K562 (cell line): Measurements from ENCODE around the gene EQTN. TPM values are rescaled to one million over a fixed set of nuclear protein-coding genes. Genes with fewer than 3 reads are reported as not detected.

Experiments used
- ATAC-seq: fragments of 200-7000 bp; cut with Tn5 transposase; 3 replicates; pipeline ENCODE4 v1.9.1; 2020; ENCODE audit warnings: moderate library complexity
- BruUV-seq: library from RNA; stranded (reverse); fragments of 400-500 nt; replicated peaks from 2 replicates; lab custom pipeline; 2021; lab: Mats Ljungman, UMichigan
- CTCF ChIA-PET: fragments of 300-600 bp; formaldehyde crosslinking; extraction: SDS; loops from one replicate; lab custom pipeline; 2021; ENCODE audit warnings: low intra/inter-chr PET ratio; lab: Yijun Ruan, JAX
- POLR2A ChIA-PET: fragments of 300-600, 350-650 bp; sonication (Branson Sonifier 250); formaldehyde crosslinking; extraction: SDS; loops from one replicate; lab custom pipeline; 2021; ENCODE audit warnings: antibody characterized with exemption, inconsistent platforms; lab: Yijun Ruan, JAX
- DNase-seq, 4 experiments: peaks; one replicate each; pipeline versions ENCODE4 v3.0.0 to v3.0.0-alpha.2; 2011 to 2018; ENCODE audit warnings: low spot score in 3 of 4, mixed read lengths in 3 of 4; ENCODE audit errors: extremely low read depth in 1 of 4
- FAIRE-seq: peaks from 2 replicates; lab custom pipeline; 2011; peaks lifted over from hg19 to GRCh38; lab: Jason Lieb, UNC
- H2AFZ ChIP-seq: 2 replicates; pipeline ENCODE4 v1.6.0; 2011; ENCODE audit warnings: low read depth, low read length, control low read depth, inconsistent platforms
- H3K27ac ChIP-seq: fragments of 200-600 bp; 3 replicates; pipeline ENCODE4 v1.8.0; 2011; ENCODE audit warnings: low read depth, mild to moderate bottlenecking, control low read depth, inconsistent platforms, low read length, moderate library complexity, mixed read lengths; ENCODE audit errors: extremely low read depth
- H3K27me3 ChIP-seq, 2 experiments: fragments of 300-600 bp in 1 of 2; 2 replicates in 1 of 2; 3 replicates in 1 of 2; pipeline versions ENCODE4 v1.6.0 to v1.8.0; 2011; ENCODE audit warnings: inconsistent platforms in 2 of 2, low read length in 2 of 2, mild to moderate bottlenecking in 1 of 2, mixed read lengths in 1 of 2, moderate library complexity in 1 of 2; ENCODE audit not compliant: control insufficient read depth in 2 of 2, insufficient read depth in 2 of 2
- H3K36me3 ChIP-seq: fragments of 300-600 bp; 3 replicates; pipeline ENCODE4 v1.8.0; 2011; ENCODE audit warnings: mild to moderate bottlenecking, low read length, inconsistent platforms; ENCODE audit not compliant: control insufficient read depth, insufficient read depth
- H3K4me1 ChIP-seq, 2 experiments: fragments of 200-600 bp in 1 of 2; replicated peaks in 1 of 2; 2 replicates in 1 of 2; 3 replicates in 1 of 2; pipeline versions ENCODE4 v1.5.1 to v1.8.0; 2011; ENCODE audit warnings: inconsistent platforms in 2 of 2, low read length in 2 of 2, mild to moderate bottlenecking in 1 of 2, mixed read lengths in 1 of 2, moderate library complexity in 1 of 2; ENCODE audit not compliant: control insufficient read depth in 2 of 2, insufficient read depth in 2 of 2
- H3K4me2 ChIP-seq: 2 replicates; pipeline ENCODE4 v1.6.1; 2011; ENCODE audit warnings: low read length, control low read depth, inconsistent platforms, mixed read lengths; ENCODE audit not compliant: insufficient read depth
- H3K4me3 ChIP-seq: fragments of 200-600 bp; sonication (generic), shearing (Covaris generic); 2 replicates; pipeline ENCODE4 v1.5.1; 2016; ENCODE audit warnings: control low read depth, inconsistent platforms
- H3K79me2 ChIP-seq: fragments of 200-600 bp; 3 replicates; pipeline ENCODE4 v1.8.0; 2011; ENCODE audit warnings: low read length, inconsistent platforms; ENCODE audit not compliant: control insufficient read depth, insufficient read depth
- H3K9ac ChIP-seq, 2 experiments: 2 replicates each; pipeline versions ENCODE4 v1.6.0 to v1.6.1; 2011; ENCODE audit warnings: low read depth in 2 of 2, low read length in 2 of 2, control low read depth in 1 of 2, inconsistent platforms in 1 of 2, mild to moderate bottlenecking in 1 of 2, mixed read lengths in 1 of 2; ENCODE audit not compliant: insufficient read depth in 1 of 2
- H3K9me1 ChIP-seq: one replicate; pipeline ENCODE4 v1.6.0; 2011; ENCODE audit warnings: inconsistent platforms, mild to moderate bottlenecking, low read length, moderate library complexity; ENCODE audit not compliant: control insufficient read depth, insufficient read depth
- H3K9me3 ChIP-seq: replicated peaks from 2 replicates; pipeline ENCODE4 v1.5.1; 2011; ENCODE audit warnings: low read depth, low read length, inconsistent platforms; ENCODE audit not compliant: control insufficient read depth, insufficient read depth
- H4K20me1 ChIP-seq: replicated peaks from 2 replicates; pipeline ENCODE4 v1.6.1; 2011; ENCODE audit warnings: low read length, inconsistent platforms, mixed read lengths; ENCODE audit not compliant: control insufficient read depth, insufficient read depth
- RAD21 ChIP-seq, 2 experiments: fragments of 250-450 bp in 1 of 2; fragments of 450-650 bp in 1 of 2; sonication (Bioruptor Pico) in 1 of 2; formaldehyde crosslinking in 1 of 2; IDR thresholded peaks in 1 of 2; conservative IDR thresholded peaks in 1 of 2; 2 replicates each; pipeline versions ENCODE4 v1.4.0 to v1.8.0; 2020 to 2022; ENCODE audit warnings: mild to moderate bottlenecking in 2 of 2, moderate library complexity in 1 of 2
- ZBTB12 ChIP-seq: fragments of 250-450 bp; sonication (Bioruptor Pico); IDR thresholded peaks from 2 replicates; pipeline ENCODE4 v1.4.0; 2020
- ZNF592 ChIP-seq: fragments of 450-650 bp; IDR thresholded peaks from 2 replicates; pipeline ENCODE4 v1.6.1; 2017; ENCODE audit warnings: antibody characterized with exemption, mild to moderate bottlenecking
- WGBS: fragments of 100-300 bp; shearing (Covaris generic); methylation state at CpG from one replicate; pipeline ENCODE4 v1.1.6; 2016; ENCODE audit warnings: low coverage, mixed read lengths; ENCODE audit not compliant: insufficient coverage; ENCODE audit errors: missing lambda C conversion rate; 5-methylcytosine and 5-hydroxymethylcytosine counted together
- in situ Hi-C: fragments of 300-500 bp; cut with MboI; formaldehyde crosslinking; loops from 4 replicates; pipeline ENCODE4 v1.15.0; 2018; ENCODE audit warnings: inconsistent platforms, mixed read lengths
- intact Hi-C: fragments of 100-400 bp; cut with micrococcal nuclease; formaldehyde crosslinking; loops from 2 replicates; pipeline ENCODE4 v1.14.2; 2022
- polyA plus RNA-seq, 8 experiments: library from polyadenylated mRNA; depleted of rRNA in 4 of 8; stranded (reverse) in 5 of 8; unstranded in 3 of 8; fragments of >200 nt; fragmentation: Nextera tagmentation in 2 of 8; fragmentation: Illumina TruSeq in 1 of 8; extraction: Ambion mirVana in 2 of 8; extraction: Trizol in 1 of 8; gene quantifications; 2 replicates each; pipeline versions ENCODE4 v1.2.1 to v1.2.3, GENCODE V29; 2011 to 2014; ENCODE audit warnings: inconsistent platforms in 1 of 8, missing spikeins in 1 of 8
- total RNA-seq, 7 experiments: library from RNA; depleted of rRNA in 6 of 7; stranded (reverse); fragments of >200 nt in 6 of 7; fragmentation: Illumina TruSeq in 2 of 7; extraction: Trizol in 2 of 7; gene quantifications; 2 replicates each; pipeline versions ENCODE4 v1.2.1 to v1.2.3, GENCODE V29; 2011 to 2021; ENCODE audit warnings: low replicate concordance in 1 of 7

The EQTN gene
- total and polyA plus RNA-seq, 9 of the 15 experiments (the other 6 are each of a cell fraction or from before 2014, with no cell fraction given) = 0.15 to 0.33 (median 0.18) TPM; not detected in 4

GRCh38 chr9:27272103-27272502 lies 24.8 kb downstream of the EQTN start:
- no peak for TF ChIP-seq ZNF592
- no peak for TF ChIP-seq ZBTB12 (CRISPR knock-in tag)
- no peak for TF ChIP-seq RAD21 (CRISPR knock-in tag; conservative IDR thresholded peaks at IDR 0.05 in 1 of 2, IDR thresholded peaks at IDR 0.05 in 1 of 2)
- intact Hi-C loops = no loop called here
- no peaks in the 10 kb centered on the region for H3K79me2 ChIP-seq

More at GRCh38 chr9:27272103-27272502, 24.8 kb downstream of the EQTN start:
- no peaks in the 10 kb centered on the region for H3K9me3 ChIP-seq
- no peak overlapping the region for H3K9ac ChIP-seq
- no peaks in the 10 kb centered on the region for H4K20me1 ChIP-seq
- H3K4me3 ChIP-seq = no peak overlapping the region
- H3K36me3 ChIP-seq = no peaks in the 10 kb centered on the region
- H3K9me1 ChIP-seq = no peaks in the 10 kb centered on the region
- in situ Hi-C loops = no loop called here
- H3K27me3 ChIP-seq = no peaks in the 10 kb centered on the region
- H3K4me1 ChIP-seq = no peaks in the 10 kb centered on the region
- CTCF ChIA-PET = no interaction called here
- POLR2A ChIA-PET = no interaction called here
- H3K27ac ChIP-seq = no peak overlapping the region
- DNase-seq (no peak), ATAC-seq (no peak), FAIRE-seq (no peak)
- H3K4me2 ChIP-seq = no peak overlapping the region
- H2AFZ ChIP-seq = no peak overlapping the region
- BruUV-seq = no TSS peak
- WGBS = no CpG with 5 or more reads among the region's 2 CpGs
